KOPT-K1 (cell line): Measurements from ENCODE around the gene YAF2.
"Not testable (repeated sequence)": the region's sequence is repeated elsewhere in the genome, so short reads cannot be mapped to it uniquely, and the experiment has no call there.

Source experiments
- H3K27ac ChIP-seq: fragments of 200-600 bp; sonication (generic); 2 replicates; pipeline ENCODE4 v1.5.1; 2016; ENCODE audit warnings: antibody characterized with exemption, mild to moderate bottlenecking, low read depth, low read length; ENCODE audit not compliant: poor library complexity, severe bottlenecking
- H3K36me3 ChIP-seq: fragments of 200-600 bp; sonication (generic); 2 replicates; pipeline ENCODE4 v1.5.1; 2017; ENCODE audit warnings: antibody characterized with exemption, mild to moderate bottlenecking, low read length, moderate library complexity; ENCODE audit not compliant: insufficient read depth
- H3K9me3 ChIP-seq: fragments of 200-600 bp; sonication (generic); 2 replicates; pipeline ENCODE4 v1.5.1; 2017; ENCODE audit warnings: antibody characterized with exemption, low read length, mild to moderate bottlenecking; ENCODE audit not compliant: insufficient read depth, poor library complexity, severe bottlenecking

The YAF2 gene

DNA sequence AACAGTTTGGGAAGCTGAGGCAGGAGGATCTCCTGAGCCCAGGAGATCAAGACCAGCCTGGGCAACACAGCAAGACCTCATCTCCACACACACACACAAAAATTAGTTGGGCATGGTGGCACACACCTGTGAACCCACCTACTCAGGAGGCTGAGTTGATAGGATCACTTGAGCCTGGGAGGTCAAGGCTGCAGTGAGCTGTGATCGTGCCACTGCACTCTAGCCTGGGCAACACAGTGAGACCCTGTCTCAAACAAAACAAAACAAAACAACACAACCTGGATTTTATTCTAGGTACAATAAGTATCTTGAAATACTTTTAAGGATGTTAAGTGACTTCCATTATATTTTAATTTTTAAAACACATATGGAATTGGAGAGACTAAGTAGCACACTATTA is 45.8 kb downstream of the YAF2 start:
- no peak overlapping the region for H3K27ac ChIP-seq
- H3K36me3 ChIP-seq = peaks cover 11% of the 10 kb centered on the region; the same call in 1 of the 2 replicates
- H3K9me3 ChIP-seq = no peaks in the 10 kb centered on the region

DNA sequence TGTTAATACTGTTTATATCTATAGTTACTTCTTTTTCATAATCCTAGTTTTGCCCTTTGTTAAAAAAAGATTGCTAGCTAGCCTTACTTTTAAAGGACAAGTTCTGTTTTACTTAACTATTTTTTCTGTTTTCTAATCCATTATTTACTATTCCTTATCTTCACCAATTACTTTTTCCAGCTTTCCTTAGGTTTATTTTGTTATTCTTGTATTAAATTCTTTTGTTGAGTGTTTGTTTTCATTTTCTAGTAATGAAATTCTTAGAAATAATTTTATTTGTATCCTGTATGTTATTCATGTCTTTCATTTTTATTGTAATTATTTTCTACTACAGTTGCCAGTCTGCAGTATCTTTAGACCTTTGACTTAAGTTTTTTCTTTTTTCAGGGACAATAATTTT is 47.7 kb downstream of the YAF2 start:
- Histone ChIP-seq H3K36me3 (peaks cover 9% of the 10 kb centered on the region; the same call in 1 of the 2 replicates), H3K9me3 (no peaks in the 10 kb centered on the region), H3K27ac (no peak overlapping the region)

DNA sequence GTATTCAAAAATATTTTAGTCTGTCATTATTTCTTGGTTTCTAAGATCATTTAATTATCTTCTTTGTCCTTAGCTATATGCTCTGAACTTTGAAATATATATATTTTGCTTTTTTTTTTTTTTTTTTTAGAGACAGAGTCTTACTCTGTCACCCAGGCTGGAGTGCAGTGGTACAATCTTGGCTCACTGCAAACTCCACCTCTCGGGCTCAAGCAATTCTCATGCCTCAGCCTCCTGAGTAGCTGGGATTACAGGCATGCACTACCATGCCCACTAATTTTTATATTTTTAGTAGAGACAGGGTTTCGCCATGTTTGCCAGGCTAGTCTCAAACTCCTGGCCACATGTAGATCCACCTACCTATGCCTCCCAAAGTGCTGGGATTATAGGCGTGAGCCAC is 49.8 kb downstream of the YAF2 start:
- H3K9me3 ChIP-seq, H3K27ac ChIP-seq, H3K36me3 ChIP-seq: not testable (repeated sequence)

GRCh38 chr12:42187799-42188198 is 50.2 kb downstream of the YAF2 start:
- peaks cover 7% of the 10 kb centered on the region; the same call in 1 of the 2 replicates for H3K36me3 ChIP-seq
- H3K27ac ChIP-seq = no peak overlapping the region
- H3K9me3 ChIP-seq = no peaks in the 10 kb centered on the region

GRCh38 chr12:42186793-42187192 is 51.3 kb downstream of the YAF2 start:
- Histone ChIP-seq H3K36me3 (no peaks in the 10 kb centered on the region), H3K27ac (no peak overlapping the region), H3K9me3 (no peaks in the 10 kb centered on the region)

DNA sequence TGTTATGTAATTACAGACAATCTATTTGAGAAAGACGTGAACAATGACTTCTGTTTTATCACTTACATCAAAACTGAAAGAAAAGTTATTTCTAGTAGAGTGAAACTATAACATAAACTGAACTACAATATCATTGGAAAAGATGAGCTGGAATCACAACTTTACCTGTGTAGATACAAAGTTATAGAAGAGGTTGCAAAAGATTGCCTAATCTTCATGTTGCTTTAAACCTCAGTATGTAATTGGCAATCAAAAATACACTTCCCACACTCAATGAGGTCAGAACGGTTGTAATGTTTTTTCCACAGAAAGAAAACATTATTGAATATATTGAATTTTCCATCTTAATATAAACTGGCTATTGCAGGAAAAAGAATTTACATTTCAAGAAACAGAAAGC is 55.7 kb downstream of the YAF2 start:
- Histone ChIP-seq H3K9me3 (no peaks in the 10 kb centered on the region), H3K27ac (no peak overlapping the region), H3K36me3 (no peaks in the 10 kb centered on the region)

- H3K27ac ChIP-seq = no peak overlapping the region
- peaks cover 6% of the 10 kb centered on the region for H3K9me3 ChIP-seq
- 0 out of 2 replicates have a peak, but pooled peaks cover 12% of the 10 kb centered on the region for H3K36me3 ChIP-seq
Observed at GRCh38 chr12:42180990-42181596, 57.0 kb downstream of the YAF2 start.

DNA sequence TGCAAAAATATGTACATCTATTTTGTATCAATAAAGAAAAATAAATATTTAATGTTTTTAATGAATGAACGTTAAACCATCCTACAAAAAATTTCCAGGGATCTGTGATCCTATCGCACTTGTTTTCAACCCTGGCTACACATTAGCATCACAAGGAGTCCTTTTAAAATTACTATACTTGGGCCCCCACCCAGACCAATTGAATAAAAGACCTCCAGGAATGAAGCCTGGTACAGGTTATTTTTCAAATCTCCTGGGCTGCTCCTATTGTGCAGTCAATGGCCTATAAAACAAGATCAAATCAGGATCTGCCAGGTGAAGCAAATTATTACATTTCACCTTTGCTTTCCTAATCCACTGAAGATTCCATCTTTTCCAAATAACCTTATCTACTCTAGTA is 59.9 kb downstream of the YAF2 start:
- H3K27ac ChIP-seq = no peak overlapping the region
- H3K9me3 ChIP-seq = peaks cover 15% of the 10 kb centered on the region
- H3K36me3 ChIP-seq = peaks cover 16% of the 10 kb centered on the region; the same call in 1 of the 2 replicates

DNA sequence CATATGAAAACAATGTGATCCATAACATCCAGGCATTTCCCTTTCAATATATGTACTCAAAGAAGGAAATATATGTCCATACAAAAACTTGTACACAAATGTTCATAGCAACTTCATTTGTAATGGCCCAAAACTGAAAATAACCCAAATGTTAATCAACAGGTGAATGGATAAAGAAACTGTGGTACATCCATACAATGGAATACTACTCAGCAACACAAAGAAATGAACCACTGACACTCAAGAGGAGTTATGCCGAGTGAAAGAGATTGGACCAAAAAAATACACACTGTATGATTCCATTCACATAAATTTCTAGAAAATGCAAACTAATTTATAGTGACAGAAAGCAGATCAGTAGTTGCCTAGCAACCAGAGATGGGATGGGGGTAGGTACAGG is 63.1 kb downstream of the YAF2 start:
- H3K36me3 ChIP-seq = peaks cover 31% of the 10 kb centered on the region
- no peak overlapping the region for H3K27ac ChIP-seq
- H3K9me3 ChIP-seq = peaks cover 15% of the 10 kb centered on the region

- peaks cover 15% of the 10 kb centered on the region for H3K9me3 ChIP-seq
- no peak overlapping the region for H3K27ac ChIP-seq
- H3K36me3 ChIP-seq = peaks cover 31% of the 10 kb centered on the region
Observed at GRCh38 chr12:42173961-42174521, 64.0 kb downstream of the YAF2 start.

DNA sequence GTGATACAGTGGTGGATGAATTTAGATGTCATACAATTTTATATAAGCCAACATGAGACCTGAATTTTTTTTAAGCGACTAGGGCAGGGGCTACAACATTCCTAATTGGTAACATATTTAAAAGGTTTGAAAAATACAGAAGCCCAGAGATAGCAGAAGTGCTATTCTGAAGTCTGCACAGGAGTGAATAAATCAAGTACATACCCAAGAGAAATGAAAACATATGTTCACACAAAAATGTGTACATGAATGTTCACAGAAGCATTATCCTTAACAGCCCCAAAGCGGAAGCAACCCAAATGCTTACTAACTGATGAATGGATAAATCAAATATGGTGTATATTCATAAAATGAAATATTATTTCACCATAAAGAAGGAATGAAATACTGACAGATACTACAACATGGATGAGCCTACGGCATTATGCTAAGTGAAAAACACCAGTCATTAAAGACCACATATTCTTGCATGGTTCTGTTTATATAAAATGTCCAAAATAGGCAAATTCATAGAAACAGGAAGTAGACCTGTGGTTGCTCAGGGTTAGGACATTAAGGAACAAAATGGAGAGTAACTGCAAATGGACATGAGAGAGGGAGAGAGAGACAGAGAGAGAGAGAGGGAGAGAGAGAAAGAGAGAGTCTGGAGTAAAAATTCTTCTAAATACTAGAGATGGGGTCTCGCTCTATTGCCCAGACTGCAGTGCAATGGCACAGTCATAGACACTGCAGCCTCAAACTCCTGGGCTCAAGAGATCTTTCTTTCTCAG is 65.4 kb downstream of the YAF2 start:
- H3K36me3 ChIP-seq = peaks cover 31% of the 10 kb centered on the region
- H3K9me3 ChIP-seq = peaks cover 15% of the 10 kb centered on the region
- no peak overlapping the region for H3K27ac ChIP-seq

- Histone ChIP-seq H3K27ac (no peak overlapping the region), H3K9me3 (no peaks in the 10 kb centered on the region), H3K36me3 (peaks cover 15% of the 10 kb centered on the region)
Observed at GRCh38 chr12:42167711-42168110, 70.3 kb downstream of the YAF2 start.

- H3K27ac ChIP-seq = no peak overlapping the region
- H3K9me3 ChIP-seq = no peaks in the 10 kb centered on the region
- H3K36me3 ChIP-seq = peaks cover 8% of the 10 kb centered on the region; the same call in 1 of the 2 replicates
Observed at GRCh38 chr12:42166501-42166900, 71.5 kb downstream of the YAF2 start.

GRCh38 chr12:42163913-42164312 is 74.1 kb downstream of the YAF2 start:
- Histone ChIP-seq H3K9me3 (no peaks in the 10 kb centered on the region), H3K36me3 (peaks cover 18% of the 10 kb centered on the region), H3K27ac (no peak overlapping the region)

DNA sequence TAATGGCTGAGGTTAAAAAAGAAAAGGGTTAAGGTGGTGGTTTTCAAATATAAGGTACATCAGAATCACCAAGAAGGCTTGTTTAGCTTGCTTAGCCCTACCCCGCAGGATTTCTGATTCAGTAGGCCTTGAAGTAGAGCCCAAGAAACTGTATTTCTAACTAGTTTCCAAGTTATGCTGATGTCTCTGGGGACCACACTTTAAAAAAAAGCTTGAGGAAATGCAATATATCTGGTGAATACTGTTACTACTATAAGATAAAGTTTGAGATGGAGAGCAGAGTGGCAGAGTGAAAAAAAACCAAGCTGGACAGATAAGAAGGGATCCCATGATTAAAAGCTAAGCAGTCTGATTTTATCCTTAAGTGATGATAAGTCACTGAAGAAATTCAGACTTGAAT is 75.1 kb downstream of the YAF2 start:
- Histone ChIP-seq H3K36me3 (peaks cover 24% of the 10 kb centered on the region), H3K27ac (no peak overlapping the region)

More for the DNA sequence above, 75.1 kb downstream of the YAF2 start:
- H3K9me3 ChIP-seq = no peaks in the 10 kb centered on the region
